ENCODE measurements around the gene MLLT6. TPM values are rescaled to one million over a fixed set of nuclear protein-coding genes. Genes with fewer than 3 reads are reported as not detected.

MLLT6 gene
- total and polyA plus RNA-seq, 2 of the 13 experiments (the other 11 are each of a cell fraction or from before 2014, with no cell fraction given): 50.7 to 69.5 TPM

DNA sequence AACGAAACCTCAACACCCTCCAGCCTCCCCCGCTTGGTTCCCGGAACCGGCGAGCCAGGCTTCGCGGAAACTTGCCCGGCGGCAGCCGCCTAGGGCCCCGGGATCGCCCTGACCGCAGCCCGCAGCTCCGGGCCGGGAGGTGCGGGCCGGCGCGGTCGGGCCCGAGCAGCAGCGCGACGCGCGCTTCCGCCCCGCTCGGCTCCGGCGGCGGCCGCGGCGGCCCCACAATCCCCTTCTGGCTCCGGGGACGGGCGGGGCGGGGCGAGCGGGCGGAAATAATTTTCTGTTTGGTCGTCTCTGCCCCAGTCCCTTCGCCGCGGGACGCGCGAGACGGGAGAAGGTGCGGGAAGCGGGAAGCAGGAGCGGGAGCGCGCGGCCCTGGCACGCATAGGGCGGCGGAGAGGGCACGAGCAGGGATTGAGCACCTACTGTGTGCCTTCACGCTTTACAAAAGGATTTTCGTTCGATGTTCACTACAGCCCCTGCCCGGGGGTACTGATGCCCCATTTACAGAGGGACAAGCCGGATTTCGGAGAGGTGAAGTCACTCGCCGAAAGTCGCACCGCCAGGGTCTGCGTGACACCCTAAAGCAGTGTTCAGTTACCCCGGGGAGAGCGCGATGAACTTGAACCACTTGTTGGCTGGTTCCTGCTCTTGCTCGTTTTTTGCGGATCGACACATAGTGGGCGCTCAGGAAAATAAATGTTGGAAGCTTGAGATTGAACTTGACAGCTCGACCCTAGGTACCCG, 2.7 kb upstream of the MLLT6 start (continued):
- no peak for TF ChIP-seq NPAS2 (CRISPR knock-in tag; IDR thresholded peaks at IDR 0.05; ENCODE audit: borderline replicate concordance)
- no peak for TF ChIP-seq MTA3 (CRISPR knock-in tag; IDR thresholded peaks at IDR 0.05)
- TF ChIP-seq, protein P1, sequence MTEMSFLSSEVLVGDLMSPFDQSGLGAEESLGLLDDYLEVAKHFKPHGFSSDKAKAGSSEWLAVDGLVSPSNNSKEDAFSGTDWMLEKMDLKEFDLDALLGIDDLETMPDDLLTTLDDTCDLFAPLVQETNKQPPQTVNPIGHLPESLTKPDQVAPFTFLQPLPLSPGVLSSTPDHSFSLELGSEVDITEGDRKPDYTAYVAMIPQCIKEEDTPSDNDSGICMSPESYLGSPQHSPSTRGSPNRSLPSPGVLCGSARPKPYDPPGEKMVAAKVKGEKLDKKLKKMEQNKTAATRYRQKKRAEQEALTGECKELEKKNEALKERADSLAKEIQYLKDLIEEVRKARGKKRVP (CRISPR knock-in tag; IDR thresholded peaks at IDR 0.05): no peak
- no peak for TF ChIP-seq ZNF569 (CRISPR knock-in tag; IDR thresholded peaks at IDR 0.05; ENCODE audit: borderline replicate concordance)
- no peak for TF ChIP-seq PAF1 (CRISPR knock-in tag; IDR thresholded peaks at IDR 0.05)
- TF ChIP-seq ZBTB21 (CRISPR knock-in tag; IDR thresholded peaks at IDR 0.05): no peak
- TF ChIP-seq, protein P2, sequence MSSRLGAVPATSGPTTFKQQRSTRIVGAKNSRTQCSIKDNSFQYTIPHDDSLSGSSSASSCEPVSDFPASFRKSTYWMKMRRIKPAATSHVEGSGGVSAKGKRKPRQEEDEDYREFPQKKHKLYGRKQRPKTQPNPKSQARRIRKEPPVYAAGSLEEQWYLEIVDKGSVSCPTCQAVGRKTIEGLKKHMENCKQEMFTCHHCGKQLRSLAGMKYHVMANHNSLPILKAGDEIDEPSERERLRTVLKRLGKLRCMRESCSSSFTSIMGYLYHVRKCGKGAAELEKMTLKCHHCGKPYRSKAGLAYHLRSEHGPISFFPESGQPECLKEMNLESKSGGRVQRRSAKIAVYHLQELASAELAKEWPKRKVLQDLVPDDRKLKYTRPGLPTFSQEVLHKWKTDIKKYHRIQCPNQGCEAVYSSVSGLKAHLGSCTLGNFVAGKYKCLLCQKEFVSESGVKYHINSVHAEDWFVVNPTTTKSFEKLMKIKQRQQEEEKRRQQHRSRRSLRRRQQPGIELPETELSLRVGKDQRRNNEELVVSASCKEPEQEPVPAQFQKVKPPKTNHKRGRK (CRISPR knock-in tag; IDR thresholded peaks at IDR 0.05): no peak
- no peak for TF ChIP-seq NFE2 (CRISPR knock-in tag; IDR thresholded peaks at IDR 0.05)
- TF ChIP-seq ZNF598 (CRISPR knock-in tag; IDR thresholded peaks at IDR 0.05; ENCODE audit: borderline replicate concordance): peak; percentile 70; the same call in 1 of the 2 replicates
- TF ChIP-seq AGO1 (IDR thresholded peaks at IDR 0.05; ENCODE audit: low read depth, low read length, poor library complexity, severe bottlenecking): peak; percentile 81
- peak; percentile 60; the same call in 1 of the 2 replicates for TF ChIP-seq KLF12 (CRISPR knock-in tag; IDR thresholded peaks at IDR 0.05; ENCODE audit: borderline replicate concordance)
- no peak for TF ChIP-seq ZSCAN22 (CRISPR knock-in tag; IDR thresholded peaks at IDR 0.05)
- TF ChIP-seq SP1 (IDR thresholded peaks at IDR 0.05): no peak
- peak; percentile 81 for TF ChIP-seq SP1 (CRISPR knock-in tag; IDR thresholded peaks at IDR 0.05)
- no peak for TF ChIP-seq KAT2B (IDR thresholded peaks at IDR 0.05; ENCODE audit: borderline replicate concordance, low read depth, low read length)
- peak; percentile 71; the same call in 1 of the 2 replicates for TF ChIP-seq TBX2 (CRISPR knock-in tag; IDR thresholded peaks at IDR 0.05; ENCODE audit: borderline replicate concordance)
- no peak for TF ChIP-seq ZFP82 (CRISPR knock-in tag; IDR thresholded peaks at IDR 0.05; ENCODE audit: borderline replicate concordance)
- TF ChIP-seq, protein P3, sequence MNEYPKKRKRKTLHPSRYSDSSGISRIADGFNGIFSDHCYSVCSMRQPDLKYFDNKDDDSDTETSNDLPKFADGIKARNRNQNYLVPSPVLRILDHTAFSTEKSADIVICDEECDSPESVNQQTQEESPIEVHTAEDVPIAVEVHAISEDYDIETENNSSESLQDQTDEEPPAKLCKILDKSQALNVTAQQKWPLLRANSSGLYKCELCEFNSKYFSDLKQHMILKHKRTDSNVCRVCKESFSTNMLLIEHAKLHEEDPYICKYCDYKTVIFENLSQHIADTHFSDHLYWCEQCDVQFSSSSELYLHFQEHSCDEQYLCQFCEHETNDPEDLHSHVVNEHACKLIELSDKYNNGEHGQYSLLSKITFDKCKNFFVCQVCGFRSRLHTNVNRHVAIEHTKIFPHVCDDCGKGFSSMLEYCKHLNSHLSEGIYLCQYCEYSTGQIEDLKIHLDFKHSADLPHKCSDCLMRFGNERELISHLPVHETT (CRISPR knock-in tag; conservative IDR thresholded peaks at IDR 0.05): peak; percentile 78; the same call in 1 of the 2 replicates
- TF ChIP-seq, protein P4, sequence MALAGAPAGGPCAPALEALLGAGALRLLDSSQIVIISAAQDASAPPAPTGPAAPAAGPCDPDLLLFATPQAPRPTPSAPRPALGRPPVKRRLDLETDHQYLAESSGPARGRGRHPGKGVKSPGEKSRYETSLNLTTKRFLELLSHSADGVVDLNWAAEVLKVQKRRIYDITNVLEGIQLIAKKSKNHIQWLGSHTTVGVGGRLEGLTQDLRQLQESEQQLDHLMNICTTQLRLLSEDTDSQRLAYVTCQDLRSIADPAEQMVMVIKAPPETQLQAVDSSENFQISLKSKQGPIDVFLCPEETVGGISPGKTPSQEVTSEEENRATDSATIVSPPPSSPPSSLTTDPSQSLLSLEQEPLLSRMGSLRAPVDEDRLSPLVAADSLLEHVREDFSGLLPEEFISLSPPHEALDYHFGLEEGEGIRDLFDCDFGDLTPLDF (CRISPR knock-in tag; IDR thresholded peaks at IDR 0.05): peak; percentile 98
- no peak for TF ChIP-seq NONO (IDR thresholded peaks at IDR 0.05)
- TF ChIP-seq NONO (CRISPR knock-in tag; conservative IDR thresholded peaks at IDR 0.05): peak; percentile 95
- no peak for TF ChIP-seq ZNF577 (CRISPR knock-in tag; IDR thresholded peaks at IDR 0.05; ENCODE audit: borderline replicate concordance, low read depth)
- 0 out of 2 replicates have a peak, but pooled peaks have one; percentile 69 for TF ChIP-seq CENPT (CRISPR knock-in tag; IDR thresholded peaks at IDR 0.05; ENCODE audit: low read depth)
- 0 out of 2 replicates have a peak, but pooled peaks have one; percentile 74 for TF ChIP-seq ZNF230 (CRISPR knock-in tag; IDR thresholded peaks at IDR 0.05)
- TF ChIP-seq ZNF572 (CRISPR knock-in tag; IDR thresholded peaks at IDR 0.05): peak; percentile 43; the same call in 1 of the 2 replicates
- no peak for TF ChIP-seq PHB2 (IDR thresholded peaks at IDR 0.05; ENCODE audit: partially characterized antibody)
- TF ChIP-seq ZNF547 (CRISPR knock-in tag; IDR thresholded peaks at IDR 0.05): peak; percentile 68; the same call in 1 of the 2 replicates

Measured in HepG2 (cell line).